HCT116 (cell line): ENCODE results near the gene UPK2. TPM values are rescaled to one million over a fixed set of nuclear protein-coding genes. Genes with fewer than 3 reads are reported as not detected.

Experiments used
- ATAC-seq: fragments of 200-7000 bp; cut with Tn5 transposase; 2 replicates; pipeline ENCODE4 v1.9.1; 2020; ENCODE audit warnings: mild to moderate bottlenecking, moderate library complexity
- BruUV-seq: library from RNA; stranded (reverse); fragments of 400-500 nt; replicated peaks from 2 replicates; lab custom pipeline; 2021; lab: Mats Ljungman, UMichigan
- CTCF ChIA-PET: fragments of 300-600 bp; sonication (Branson Sonifier 250); formaldehyde crosslinking; loops from one replicate; lab custom pipeline; 2021; ENCODE audit warnings: antibody characterized with exemption; lab: Charles Lee
- POLR2A ChIA-PET: fragments of 300-600, 350-600 bp; sonication (Branson Sonifier 250); formaldehyde crosslinking; loops from one replicate; lab custom pipeline; 2021; ENCODE audit warnings: antibody characterized with exemption; lab: Charles Lee
- RAD21 ChIA-PET, 2 experiments: fragments of 300-600 bp; sonication (Branson Sonifier 250); formaldehyde crosslinking; loops; one replicate each; lab custom pipeline; 2023; ENCODE audit warnings: low total read pairs in 2 of 2; ENCODE audit not compliant: uncharacterized antibody in 2 of 2, unreplicated experiment in 2 of 2, low non-redundant PET in 1 of 2; lab: Charles Lee
- DNase-seq: peaks from one replicate; pipeline ENCODE4 v3.0.0-alpha.2; 2010; ENCODE audit warnings: low read depth, low spot score
- H2AFZ ChIP-seq: fragments of 200-600 bp; shearing (Covaris generic), sonication (generic); 2 replicates; pipeline ENCODE4 v1.6.1; 2017; ENCODE audit warnings: low read depth, mixed run types, mixed read lengths, antibody characterized with exemption, low read length; ENCODE audit not compliant: poor library complexity, severe bottlenecking
- H3K27ac ChIP-seq: 2 replicates; pipeline ENCODE4 v1.5.1; 2012; ENCODE audit warnings: low read depth, low read length
- H3K27me3 ChIP-seq: fragments of 200-600 bp; sonication (generic); 2 replicates; pipeline ENCODE4 v1.6.1; 2016; ENCODE audit warnings: mixed run types, low read length, mixed read lengths; ENCODE audit not compliant: insufficient read depth
- H3K36me3 ChIP-seq, 2 experiments: fragments of 200-500 bp in 1 of 2; fragments of 200-600 bp in 1 of 2; sonication (Bioruptor generic) in 1 of 2; sonication (generic) in 1 of 2; 2 replicates each; pipeline versions ENCODE4 v1.5.1 to v1.6.1; 2014 to 2016; ENCODE audit warnings: low read length in 2 of 2, inconsistent platforms in 1 of 2, mixed read lengths in 1 of 2, mixed run types in 1 of 2; ENCODE audit not compliant: insufficient read depth in 2 of 2, control insufficient read depth in 1 of 2
- H3K4me1 ChIP-seq, 2 experiments: fragments of 200-600 bp in 1 of 2; sonication (generic) in 1 of 2; 2 replicates each; pipeline versions ENCODE4 v1.5.1 to v1.6.1; 2012 to 2017; ENCODE audit warnings: low read length in 2 of 2, inconsistent platforms in 1 of 2, mild to moderate bottlenecking in 1 of 2, mixed read lengths in 1 of 2, mixed run types in 1 of 2, moderate library complexity in 1 of 2; ENCODE audit not compliant: insufficient read depth in 2 of 2, control insufficient read depth in 1 of 2
- H3K4me2 ChIP-seq: fragments of 200-600 bp; sonication (generic); 2 replicates; pipeline ENCODE4 v1.6.1; 2017; ENCODE audit warnings: mixed run types, low read length, mixed read lengths
- H3K4me3 ChIP-seq, 2 experiments: fragments of 200-600 bp in 1 of 2; sonication (generic) in 1 of 2; replicated peaks in 1 of 2; 2 replicates each; pipeline ENCODE4 v1.5.1; 2011 to 2016; ENCODE audit warnings: low read length in 2 of 2, control low read depth in 1 of 2, low read depth in 1 of 2, mild to moderate bottlenecking in 1 of 2, mixed read lengths in 1 of 2, mixed run types in 1 of 2
- H3K79me2 ChIP-seq: fragments of 200-600 bp; sonication (generic); 2 replicates; pipeline ENCODE4 v1.6.1; 2017; ENCODE audit warnings: mild to moderate bottlenecking, mixed run types, low read length, moderate library complexity, mixed read lengths; ENCODE audit not compliant: insufficient read depth
- H3K9ac ChIP-seq: fragments of 200-600 bp; sonication (generic); 2 replicates; pipeline ENCODE4 v1.6.1; 2016; ENCODE audit warnings: low read length, mixed read lengths
- H3K9me2 ChIP-seq: fragments of 200-600 bp; sonication (generic), shearing (Covaris generic); 2 replicates; pipeline ENCODE4 v1.6.1; 2017; ENCODE audit warnings: mixed run types, mild to moderate bottlenecking, moderate library complexity; ENCODE audit not compliant: insufficient read depth
- H3K9me3 ChIP-seq, 2 experiments: fragments of 200-500 bp in 1 of 2; fragments of 200-600 bp in 1 of 2; sonication (Bioruptor generic) in 1 of 2; sonication (generic) in 1 of 2; 2 replicates each; pipeline ENCODE4 v1.6.1; 2014 to 2017; ENCODE audit warnings: low read length in 2 of 2, mixed read lengths in 2 of 2, inconsistent platforms in 1 of 2, low read depth in 1 of 2, mild to moderate bottlenecking in 1 of 2, mixed run types in 1 of 2, moderate library complexity in 1 of 2; ENCODE audit not compliant: control insufficient read depth in 1 of 2, insufficient read depth in 1 of 2
- H4K20me1 ChIP-seq: fragments of 200-600 bp; sonication (generic), shearing (Covaris generic); 2 replicates; pipeline ENCODE4 v1.6.1; 2017; ENCODE audit warnings: mixed run types, mild to moderate bottlenecking, moderate library complexity; ENCODE audit not compliant: insufficient read depth
- CEBPB ChIP-seq: IDR thresholded peaks from 2 replicates; pipeline ENCODE4 v1.6.1; 2012; ENCODE audit warnings: low read depth
- ELF1 ChIP-seq: IDR thresholded peaks from 2 replicates; pipeline ENCODE4 v1.6.1; 2012; ENCODE audit warnings: low read depth, borderline replicate concordance
- EZH2 ChIP-seq: fragments of 200-600 bp; sonication (generic); IDR thresholded peaks from 2 replicates; pipeline ENCODE4 v1.6.1; 2017; ENCODE audit warnings: antibody characterized with exemption, mixed run types
- FOSL1 ChIP-seq: IDR thresholded peaks from 2 replicates; pipeline ENCODE4 v1.6.1; 2012; ENCODE audit warnings: low read depth
- REST ChIP-seq: IDR thresholded peaks from 2 replicates; pipeline ENCODE4 v1.6.1; 2012; ENCODE audit warnings: low read depth
- SP1 ChIP-seq: IDR thresholded peaks from 2 replicates; pipeline ENCODE4 v1.6.1; 2012; ENCODE audit warnings: low read depth
- SRF ChIP-seq: IDR thresholded peaks from 2 replicates; pipeline ENCODE4 v1.6.1; 2012; ENCODE audit warnings: low read depth
- TCF7L2 ChIP-seq: IDR thresholded peaks from 2 replicates; pipeline ENCODE4 v1.7.0; 2011; ENCODE audit warnings: borderline replicate concordance, inconsistent platforms; ENCODE audit not compliant: insufficient read depth, insufficient read length; ENCODE audit errors: extremely low read depth
- intact Hi-C: fragments of 100-400 bp; cut with micrococcal nuclease; formaldehyde crosslinking; loops from 2 replicates; pipeline ENCODE4 v1.10.0; 2022
- total RNA-seq: library from RNA; stranded (reverse); gene quantifications from one replicate; pipeline ENCODE4 v1.2.1, GENCODE V29; 2021; ENCODE audit not compliant: unreplicated experiment
- TF ChIP-seq, protein P1 (sequence below): IDR thresholded peaks from 2 replicates; pipeline ENCODE4 v1.6.1; 2011; ENCODE audit warnings: mild to moderate bottlenecking, low read length, moderate library complexity; ENCODE audit not compliant: insufficient replicate concordance; ENCODE audit errors: extremely low read depth

The UPK2 gene
- total RNA-seq, 1 experiment from 2014 or later = 0.42 TPM

DNA sequence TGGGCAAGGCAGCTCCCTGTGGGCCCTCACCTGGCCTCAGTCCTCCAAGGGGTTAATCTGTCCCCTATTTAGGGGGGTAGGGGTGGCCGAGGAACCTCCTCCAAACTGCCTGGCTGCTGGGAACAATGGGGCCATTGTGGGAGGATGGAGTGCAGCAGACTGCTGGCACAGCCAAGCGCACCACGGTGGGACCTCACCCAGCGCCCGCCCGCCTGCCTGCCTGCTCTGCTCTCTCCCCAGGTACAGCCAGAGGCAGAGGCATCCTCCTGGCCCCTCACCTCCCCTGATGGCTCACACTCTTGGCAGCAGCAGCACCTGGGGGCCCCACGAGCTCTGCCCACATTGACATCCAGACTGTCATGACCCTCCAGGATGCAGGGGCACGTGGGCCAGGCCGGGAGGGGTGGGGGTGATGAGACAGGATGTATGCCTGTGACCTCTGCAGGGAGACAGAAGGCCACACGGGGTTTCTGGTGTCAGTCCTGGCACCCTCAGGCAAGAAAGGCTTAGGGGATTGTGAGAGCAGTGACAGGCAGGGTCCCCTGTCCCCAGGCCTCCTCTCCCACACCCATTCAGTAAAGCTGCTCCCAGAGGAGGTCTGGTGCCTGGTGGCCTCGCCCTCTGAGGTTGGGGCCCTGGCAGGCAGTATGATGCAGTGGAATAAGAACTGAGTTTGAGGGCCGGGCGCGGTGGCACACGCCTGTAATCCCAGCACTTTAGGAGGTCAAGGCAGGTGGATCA is 41.8 kb upstream of the UPK2 start:
- TF ChIP-seq EZH2 (no peak), SP1 (no peak), REST (no peak), SRF (no peak), TCF7L2 (peak; percentile 13), ELF1 (no peak), CEBPB (no peak), FOSL1 (no peak)
- TF ChIP-seq, protein P1, sequence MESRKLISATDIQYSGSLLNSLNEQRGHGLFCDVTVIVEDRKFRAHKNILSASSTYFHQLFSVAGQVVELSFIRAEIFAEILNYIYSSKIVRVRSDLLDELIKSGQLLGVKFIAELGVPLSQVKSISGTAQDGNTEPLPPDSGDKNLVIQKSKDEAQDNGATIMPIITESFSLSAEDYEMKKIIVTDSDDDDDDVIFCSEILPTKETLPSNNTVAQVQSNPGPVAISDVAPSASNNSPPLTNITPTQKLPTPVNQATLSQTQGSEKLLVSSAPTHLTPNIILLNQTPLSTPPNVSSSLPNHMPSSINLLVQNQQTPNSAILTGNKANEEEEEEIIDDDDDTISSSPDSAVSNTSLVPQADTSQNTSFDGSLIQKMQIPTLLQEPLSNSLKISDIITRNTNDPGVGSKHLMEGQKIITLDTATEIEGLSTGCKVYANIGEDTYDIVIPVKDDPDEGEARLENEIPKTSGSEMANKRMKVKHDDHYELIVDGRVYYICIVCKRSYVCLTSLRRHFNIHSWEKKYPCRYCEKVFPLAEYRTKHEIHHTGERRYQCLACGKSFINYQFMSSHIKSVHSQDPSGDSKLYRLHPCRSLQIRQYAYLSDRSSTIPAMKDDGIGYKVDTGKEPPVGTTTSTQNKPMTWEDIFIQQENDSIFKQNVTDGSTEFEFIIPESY = peak; percentile 24
- TF ChIP-seq, all 23 proteins: peak for 2
- Histone ChIP-seq H3K9me2 (no peaks in the 10 kb centered on the region), H3K4me3 (peak overlapping the region; percentile 10 to 31; a peak in 3 of 4 replicates), H3K4me1 (peaks cover 79 to 99% of the 10 kb centered on the region in 2 experiments), H3K27me3 (no peaks in the 10 kb centered on the region), H3K27ac (peak overlapping the region; percentile 100), H4K20me1 (no peaks in the 10 kb centered on the region), H2AFZ (no peak overlapping the region), H3K9me3 (no peaks in the 10 kb centered on the region), H3K4me2 (peak overlapping the region; percentile 100), H3K79me2 (peaks cover 85% of the 10 kb centered on the region), H3K36me3 (peaks cover 0 to 8% of the 10 kb centered on the region in 2 experiments; a peak in 1 of 4 replicates), H3K9ac (peak overlapping the region; percentile 91)
- POLR2A ChIA-PET = interaction anchor here (0.6 to 1.1 kb wide), 3 partner anchors 46 to 122 kb away, joined by 3 to 5 read pairs (median 4); no protein-coding TSS in a partner anchor
- ATAC-seq (peak; percentile 11), DNase-seq (no peak)
- RAD21 ChIA-PET = interaction anchor here in 1 of 2 experiments (0.5 to 0.9 kb wide), 3 partner anchors 12 to 209 kb away, joined by 3 read pairs; no protein-coding TSS in a partner anchor
- intact Hi-C loops = loop anchor here (5.0 kb wide), 1 partner anchor 103 kb away; the partner anchor contains the start of genes RPS25 and TRAPPC4
- BruUV-seq = no TSS peak
- CTCF ChIA-PET = interaction anchor here (1.0 to 7.2 kb wide), 4 partner anchors 8 to 42 kb away, joined by 5 to 150 read pairs (median 6); partner anchors contain the start of genes BCL9L and UPK2
